ENCODE data around the gene PSMD6. TPM values are rescaled to one million over a fixed set of nuclear protein-coding genes. Genes with fewer than 3 reads are reported as not detected.

Gene PSMD6
- total RNA-seq (10 to 100 TPM; 47.5 to 52.9 TPM), polyA plus RNA-seq (10 to 100 TPM; 52.3 to 52.5 TPM)
- long read RNA-seq, donor 1, transcript PSMD6-206 (7 exons, 2,052 nt) = minor isoform, 7 of 216 reads
- long read RNA-seq, donor 1, transcript PSMD6-201 (8 exons, 1,430 nt) = major isoform, 192 of 216 reads
- long read RNA-seq, donor 1, transcript PSMD6-210 (9 exons, 1,495 nt) = minor isoform, 6 of 216 reads
- long read RNA-seq, donor 1, partial matches to known transcripts = 4 of 216 reads
- long read RNA-seq, donor 1, other reads (novel, unspliced or antisense) = 7 of 216 reads
- long read RNA-seq, donor 2, transcript PSMD6-201 (8 exons, 1,430 nt) = major isoform, 19 of 23 reads
- long read RNA-seq, donor 2, partial matches to known transcripts = 1 of 23 reads
- long read RNA-seq, donor 2, other reads (novel, unspliced or antisense) = 1 of 23 reads

GRCh38 chr3:64023187-64023860 lies at the start of gene PSMD6:
PSMD6 (minus strand) TSS chr3:64023494; CDS start chr3:64023419, 75 bp downstream.
- peak within 1 kb of the TSS in 1 of 2 donors; percentile 93 for H3K27ac ChIP-seq (ENCODE audit: low read depth in 1 of 2, low read length in 2 of 2)
- intact Hi-C loops (cut with DNase I) = no loop called here

DNA sequence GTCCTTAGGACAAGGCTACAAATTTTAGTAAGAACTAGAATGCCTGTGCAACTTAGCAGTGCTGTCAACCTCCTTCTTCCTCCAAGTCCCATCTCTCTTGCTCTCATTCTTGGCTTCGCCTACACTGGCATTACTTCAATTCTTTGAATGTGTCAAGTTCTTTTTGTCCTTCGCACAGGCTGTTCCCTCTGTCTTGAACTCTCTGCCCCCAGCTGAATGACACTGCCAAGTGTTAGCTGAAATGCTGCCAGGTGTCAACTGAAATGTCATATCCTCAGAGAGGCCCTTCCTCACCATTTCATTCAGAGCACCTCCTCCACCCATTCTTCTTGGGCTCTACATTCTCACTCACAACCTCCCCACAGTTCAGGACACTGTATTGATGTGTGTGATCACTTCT lies 48.8 kb upstream of the PSMD6 start:
- ATAC-seq (ENCODE audit: low FRiP score) (no peak), DNase-seq (no peak)
- Histone ChIP-seq H3K9me3 (ENCODE audit: control insufficient read depth, low read length) (no peaks in the 10 kb centered on the region), H3K4me1 (ENCODE audit: control insufficient read depth in 1 of 2, insufficient read depth in 2 of 2, low read length in 2 of 2) (no peaks in the 10 kb centered on the region), H3K36me3 (ENCODE audit: control insufficient read depth in 1 of 2, insufficient read depth in 2 of 2, low read length in 1 of 2) (no peaks in the 10 kb centered on the region), H3K4me3 (ENCODE audit: low read length in 2 of 2) (no peak overlapping the region), H3K27ac (ENCODE audit: low read depth in 1 of 2, low read length in 2 of 2) (no peak overlapping the region), H3K27me3 (ENCODE audit: control insufficient read depth in 1 of 2, insufficient read depth in 2 of 2, low read length in 1 of 2) (no peaks in the 10 kb centered on the region)
- intact Hi-C loops (cut with DNase I) = no loop called here
- WGBS, 2 donors = 88% methylated on average over 2 of the region's 2 CpGs

More at GRCh38 chr3:64023187-64023860, at the start of gene PSMD6:
- WGBS, 2 donors = 1% methylated on average over 51 to 59 of the region's 59 CpGs
- ATAC-seq (ENCODE audit: low FRiP score) (peak; percentile 99), DNase-seq (peak; percentile 91 to 97)
- no peaks in the 10 kb centered on the region for H3K4me1 ChIP-seq (ENCODE audit: control insufficient read depth in 1 of 2, insufficient read depth in 2 of 2, low read length in 2 of 2)
- H3K36me3 ChIP-seq (ENCODE audit: control insufficient read depth in 1 of 2, insufficient read depth in 2 of 2, low read length in 1 of 2) = peaks cover 0 to 1% of the 10 kb centered on the region in 2 donors
- H3K9me3 ChIP-seq (ENCODE audit: control insufficient read depth, low read length) = no peaks in the 10 kb centered on the region
- H3K27me3 ChIP-seq (ENCODE audit: control insufficient read depth in 1 of 2, insufficient read depth in 2 of 2, low read length in 1 of 2) = no peaks in the 10 kb centered on the region
- peak within 1 kb of the TSS; percentile 83 to 99 for H3K4me3 ChIP-seq (ENCODE audit: low read length in 2 of 2)

- ATAC-seq (ENCODE audit: low FRiP score) = no peak
- no peaks in the 10 kb centered on the region for H3K27me3 ChIP-seq (ENCODE audit: control insufficient read depth in 1 of 2, insufficient read depth in 2 of 2, low read length in 1 of 2)
- no peaks in the 10 kb centered on the region for H3K9me3 ChIP-seq (ENCODE audit: control insufficient read depth, low read length)
- H3K4me1 ChIP-seq (ENCODE audit: control insufficient read depth in 1 of 2, insufficient read depth in 2 of 2, low read length in 2 of 2) = no peaks in the 10 kb centered on the region
- H3K36me3 ChIP-seq (ENCODE audit: control insufficient read depth in 1 of 2, insufficient read depth in 2 of 2, low read length in 1 of 2) = no peaks in the 10 kb centered on the region
- no peak overlapping the region for H3K4me3 ChIP-seq (ENCODE audit: low read length in 2 of 2)
- no peak for DNase-seq
- intact Hi-C loops (cut with DNase I) = no loop called here
- no peak overlapping the region for H3K27ac ChIP-seq (ENCODE audit: low read depth in 1 of 2, low read length in 2 of 2)
These were observed 47.4 kb upstream of the PSMD6 start for GRCh38 chr3:64070704-64071103.

DNA sequence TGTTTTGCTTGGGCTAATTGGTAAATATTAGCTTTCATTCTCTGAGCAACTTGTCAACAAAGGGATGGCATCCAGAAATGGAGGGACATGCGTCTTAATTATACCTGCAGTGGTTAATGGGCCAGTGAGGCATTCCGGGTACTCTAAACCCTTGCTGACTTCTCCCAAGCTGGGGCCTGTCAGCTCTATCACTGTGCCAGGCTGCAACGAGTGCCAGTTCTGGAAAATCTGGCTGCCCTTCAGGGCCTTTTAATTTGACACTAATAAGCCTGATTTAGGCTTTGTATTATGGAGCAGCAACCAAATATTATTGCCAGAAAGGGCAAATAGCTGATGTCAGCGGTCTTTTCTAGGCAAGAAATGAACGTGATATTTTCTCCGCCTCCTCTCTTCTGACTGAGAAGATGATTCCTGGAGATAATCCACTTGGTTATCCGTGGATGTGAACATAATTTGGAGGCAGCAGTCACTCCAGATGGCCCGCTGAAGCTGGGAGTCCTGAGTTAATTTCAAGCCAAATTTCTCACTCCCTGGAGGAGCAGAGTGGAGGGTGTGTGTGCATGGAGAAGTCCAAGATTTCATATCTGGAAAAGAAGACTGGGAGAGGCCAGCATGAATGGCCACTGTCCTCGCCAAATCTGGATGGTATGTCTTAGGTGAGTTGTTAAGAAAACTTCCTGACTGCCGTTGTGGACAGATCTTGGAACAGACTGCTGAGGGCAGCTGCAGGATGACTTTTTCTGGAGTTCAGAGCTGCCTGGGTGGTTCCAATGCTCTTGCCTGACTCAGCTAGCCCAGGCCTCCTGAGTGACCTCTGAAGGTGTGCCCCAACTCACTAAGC lies 44.4 kb upstream of the PSMD6 start:
- Histone ChIP-seq H3K36me3 (ENCODE audit: control insufficient read depth in 1 of 2, insufficient read depth in 2 of 2, low read length in 1 of 2) (no peaks in the 10 kb centered on the region), H3K9me3 (ENCODE audit: control insufficient read depth, low read length) (no peaks in the 10 kb centered on the region), H3K4me3 (ENCODE audit: low read length in 2 of 2) (no peak overlapping the region), H3K27ac (ENCODE audit: low read depth in 1 of 2, low read length in 2 of 2) (no peak overlapping the region), H3K4me1 (ENCODE audit: control insufficient read depth in 1 of 2, insufficient read depth in 2 of 2, low read length in 2 of 2) (no peaks in the 10 kb centered on the region), H3K27me3 (ENCODE audit: control insufficient read depth in 1 of 2, insufficient read depth in 2 of 2, low read length in 1 of 2) (no peaks in the 10 kb centered on the region)
- ATAC-seq (ENCODE audit: low FRiP score) (no peak), DNase-seq (no peak)
- intact Hi-C loops (cut with DNase I) = no loop called here
- WGBS, 2 donors = 63 to 68% methylated on average over 10 of the region's 10 CpGs

GRCh38 chr3:64064804-64065203 lies 41.5 kb upstream of the PSMD6 start:
- no peak overlapping the region for H3K4me3 ChIP-seq (ENCODE audit: low read length in 2 of 2)
- no peak for DNase-seq
- no peak overlapping the region for H3K27ac ChIP-seq (ENCODE audit: low read depth in 1 of 2, low read length in 2 of 2)
- 100% methylated on average over 2 of the region's 2 CpGs for WGBS, 2 donors
- intact Hi-C loops (cut with DNase I) = no loop called here
- H3K27me3 ChIP-seq (ENCODE audit: control insufficient read depth in 1 of 2, insufficient read depth in 2 of 2, low read length in 1 of 2) = no peaks in the 10 kb centered on the region
- ATAC-seq (ENCODE audit: low FRiP score) = no peak
- no peaks in the 10 kb centered on the region for H3K9me3 ChIP-seq (ENCODE audit: control insufficient read depth, low read length)
- H3K36me3 ChIP-seq (ENCODE audit: control insufficient read depth in 1 of 2, insufficient read depth in 2 of 2, low read length in 1 of 2) = no peaks in the 10 kb centered on the region
- no peaks in the 10 kb centered on the region for H3K4me1 ChIP-seq (ENCODE audit: control insufficient read depth in 1 of 2, insufficient read depth in 2 of 2, low read length in 2 of 2)

DNA sequence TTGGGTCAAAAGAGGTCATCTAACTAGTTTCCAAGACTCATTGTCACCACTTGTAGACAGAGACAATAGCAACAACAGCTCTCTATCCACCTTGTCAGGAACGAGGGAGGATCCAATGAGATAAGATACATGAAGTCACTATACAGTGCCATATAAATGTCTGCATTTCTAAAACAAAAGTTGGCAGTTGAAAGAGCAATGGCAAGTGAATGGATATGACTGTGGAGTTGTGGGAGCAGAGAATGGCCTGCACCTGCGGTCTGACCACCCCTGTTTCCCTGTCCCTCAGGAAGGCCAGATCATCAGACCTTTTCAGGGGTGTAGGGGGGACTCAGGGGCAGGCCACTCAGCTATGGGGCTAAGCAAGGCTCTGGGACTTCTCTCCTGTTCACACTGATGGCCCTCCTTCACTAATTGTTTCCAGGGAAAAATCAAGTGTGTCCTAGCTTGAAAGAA lies 40.7 kb upstream of the PSMD6 start:
- Histone ChIP-seq H3K4me3 (ENCODE audit: low read length in 2 of 2) (no peak overlapping the region), H3K4me1 (ENCODE audit: control insufficient read depth in 1 of 2, insufficient read depth in 2 of 2, low read length in 2 of 2) (no peaks in the 10 kb centered on the region), H3K36me3 (ENCODE audit: control insufficient read depth in 1 of 2, insufficient read depth in 2 of 2, low read length in 1 of 2) (no peaks in the 10 kb centered on the region), H3K27ac (ENCODE audit: low read depth in 1 of 2, low read length in 2 of 2) (no peak overlapping the region), H3K9me3 (ENCODE audit: control insufficient read depth, low read length) (no peaks in the 10 kb centered on the region), H3K27me3 (ENCODE audit: control insufficient read depth in 1 of 2, insufficient read depth in 2 of 2, low read length in 1 of 2) (no peaks in the 10 kb centered on the region)
- intact Hi-C loops (cut with DNase I) = no loop called here
- ATAC-seq (ENCODE audit: low FRiP score) (no peak), DNase-seq (no peak)
- WGBS, 2 donors = 89 to 91% methylated on average over 2 of the region's 2 CpGs

DNA sequence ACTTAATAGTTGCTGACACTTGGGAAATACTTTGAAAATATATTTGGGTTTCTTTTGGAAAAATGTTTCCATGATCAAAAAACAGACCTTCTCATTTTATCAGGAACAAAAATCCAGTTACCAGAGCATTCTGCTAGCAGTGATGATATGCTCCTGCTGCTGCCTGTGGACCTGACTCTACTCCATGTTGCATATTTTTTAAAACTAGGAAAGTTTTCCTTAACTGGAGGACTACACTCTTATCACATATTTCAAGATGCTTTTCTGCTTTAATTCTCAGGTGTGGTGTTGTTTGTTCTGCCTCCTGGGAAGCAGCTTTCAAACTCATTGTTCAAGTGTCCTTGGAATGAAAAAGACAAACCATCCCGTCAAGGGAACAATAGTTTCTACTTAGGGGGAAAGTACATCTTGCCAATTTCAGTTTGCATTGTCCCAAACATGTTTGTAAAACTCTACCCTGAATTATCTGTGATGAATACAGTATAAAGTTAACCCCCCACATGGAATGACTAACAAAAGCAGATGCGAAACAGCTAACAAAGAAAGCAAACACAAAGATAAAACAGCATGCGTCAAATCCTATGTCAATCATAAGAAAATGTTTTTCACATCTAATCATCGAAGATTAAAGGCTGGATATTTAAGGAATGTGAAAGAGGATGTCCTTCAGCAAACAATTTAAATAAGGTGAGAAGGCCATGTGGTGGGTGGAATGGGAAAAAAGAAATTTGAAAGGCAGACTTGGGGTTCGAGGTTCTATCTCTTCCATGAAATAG lies 40.1 kb upstream of the PSMD6 start:
- ATAC-seq (ENCODE audit: low FRiP score) (no peak), DNase-seq (no peak)
- H3K9me3 ChIP-seq (ENCODE audit: control insufficient read depth, low read length) = no peaks in the 10 kb centered on the region
- H3K27ac ChIP-seq (ENCODE audit: low read depth in 1 of 2, low read length in 2 of 2) = no peak overlapping the region
- intact Hi-C loops (cut with DNase I) = no loop called here
- peaks cover 0 to 3% of the 10 kb centered on the region in 2 donors for H3K4me1 ChIP-seq (ENCODE audit: control insufficient read depth in 1 of 2, insufficient read depth in 2 of 2, low read length in 2 of 2)
- H3K36me3 ChIP-seq (ENCODE audit: control insufficient read depth in 1 of 2, insufficient read depth in 2 of 2, low read length in 1 of 2) = no peaks in the 10 kb centered on the region
- WGBS, 2 donors = 87% methylated on average over 5 of the region's 5 CpGs
- no peak overlapping the region for H3K4me3 ChIP-seq (ENCODE audit: low read length in 2 of 2)
- H3K27me3 ChIP-seq (ENCODE audit: control insufficient read depth in 1 of 2, insufficient read depth in 2 of 2, low read length in 1 of 2) = no peaks in the 10 kb centered on the region

DNA sequence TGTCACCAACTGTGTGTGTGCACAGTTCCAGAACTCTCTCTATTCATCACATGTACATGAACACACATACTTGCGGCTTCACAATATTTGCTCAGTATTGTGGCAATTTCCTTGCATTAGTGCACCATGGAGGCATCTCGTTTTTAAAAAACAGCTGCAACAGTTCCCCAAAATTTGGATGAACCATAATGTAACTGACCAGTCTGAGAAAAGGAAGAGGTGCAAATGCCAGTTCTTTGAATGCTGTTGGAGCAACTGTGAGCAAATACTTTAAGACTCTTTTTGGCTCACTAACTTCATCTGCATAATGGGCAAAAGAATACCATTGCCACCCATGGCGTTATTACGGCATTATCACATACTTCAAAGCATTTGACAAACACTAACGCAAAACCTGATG lies 38.3 kb upstream of the PSMD6 start:
- Histone ChIP-seq H3K27me3 (ENCODE audit: control insufficient read depth in 1 of 2, insufficient read depth in 2 of 2, low read length in 1 of 2) (no peaks in the 10 kb centered on the region), H3K4me1 (ENCODE audit: control insufficient read depth in 1 of 2, insufficient read depth in 2 of 2, low read length in 2 of 2) (peaks cover 0 to 3% of the 10 kb centered on the region in 2 donors)
- intact Hi-C loops (cut with DNase I) = no loop called here

More for the DNA sequence above, 38.3 kb upstream of the PSMD6 start:
- Histone ChIP-seq H3K4me3 (ENCODE audit: low read length in 2 of 2) (no peak overlapping the region), H3K36me3 (ENCODE audit: control insufficient read depth in 1 of 2, insufficient read depth in 2 of 2, low read length in 1 of 2) (no peaks in the 10 kb centered on the region), H3K9me3 (ENCODE audit: control insufficient read depth, low read length) (peaks cover 3% of the 10 kb centered on the region), H3K27ac (ENCODE audit: low read depth in 1 of 2, low read length in 2 of 2) (no peak overlapping the region)
- ATAC-seq (ENCODE audit: low FRiP score) (no peak), DNase-seq (no peak)
- 85 to 87% methylated on average over 5 of the region's 5 CpGs for WGBS, 2 donors
